ENCODE measurements around the gene CHI3L1.
"Not testable (repeated sequence)": the region's sequence is repeated elsewhere in the genome, so short reads cannot be mapped to it uniquely, and the experiment has no call there.

Gene CHI3L1

GRCh38 chr1:203186446-203187303, at the start of gene CHI3L1:
Gene CHI3L1 (minus strand): TSS chr1:203186704. CDS start chr1:203186623, 81 bp downstream.
- no peak for DNase-seq

GRCh38 chr1:203234901-203235300, 48.4 kb upstream of the CHI3L1 start:
- not testable (repeated sequence) for DNase-seq

- DNase-seq: no peak
These were observed 43.1 kb upstream of the CHI3L1 start, which contains the start of gene CHIT1 for GRCh38 chr1:203229471-203230135. Gene CHIT1 (minus strand): TSS chr1:203229673. CDS start chr1:203229636, 37 bp downstream.

- no peak for DNase-seq
These were observed 42.2 kb upstream of the CHI3L1 start for GRCh38 chr1:203228670-203229069.

- DNase-seq: no peak
These were observed 41.0 kb upstream of the CHI3L1 start for GRCh38 chr1:203227371-203228083.

GRCh38 chr1:203225071-203225470, 38.6 kb upstream of the CHI3L1 start:
- DNase-seq: no peak

- DNase-seq: no peak
These were observed 36.7 kb upstream of the CHI3L1 start for GRCh38 chr1:203223012-203223775.

- DNase-seq: no peak
These were observed 33.4 kb upstream of the CHI3L1 start for GRCh38 chr1:203219934-203220333.

GRCh38 chr1:203219171-203219570, 32.7 kb upstream of the CHI3L1 start:
- no peak for DNase-seq

- no peak for DNase-seq
These were observed 31.2 kb upstream of the CHI3L1 start for GRCh38 chr1:203217668-203218067.

- no peak for DNase-seq
These were observed 30.7 kb upstream of the CHI3L1 start for GRCh38 chr1:203217139-203217655.

GRCh38 chr1:203216274-203217138, 30.0 kb upstream of the CHI3L1 start:
- DNase-seq: peak; percentile 83

GRCh38 chr1:203215573-203215972, 29.1 kb upstream of the CHI3L1 start:
- DNase-seq: no peak

GRCh38 chr1:203214871-203215270, 28.4 kb upstream of the CHI3L1 start:
- DNase-seq: no peak

- no peak for DNase-seq
These were observed 26.6 kb upstream of the CHI3L1 start for GRCh38 chr1:203213126-203213525.

GRCh38 chr1:203211812-203212211, 25.3 kb upstream of the CHI3L1 start:
- DNase-seq: no peak

GRCh38 chr1:203210988-203211387, 24.5 kb upstream of the CHI3L1 start:
- no peak for DNase-seq

GRCh38 chr1:203210350-203210749, 23.8 kb upstream of the CHI3L1 start:
- no peak for DNase-seq

GRCh38 chr1:203208181-203208580, 21.7 kb upstream of the CHI3L1 start:
- DNase-seq: no peak

- no peak for DNase-seq
These were observed 21.2 kb upstream of the CHI3L1 start for GRCh38 chr1:203207751-203208150.

- DNase-seq: no peak
These were observed 19.7 kb upstream of the CHI3L1 start for GRCh38 chr1:203206129-203206687.

Data from NCI-H1694 treated with DMSO at 0.1 percent for 48 hours (cell line).